Placental pericyte (primary cell): ENCODE data around the gene FBXL17. TPM values are rescaled to one million over a fixed set of nuclear protein-coding genes. Genes with fewer than 3 reads are reported as not detected.

Experiments used
- small RNA-seq: library from RNA; depleted of rRNA; stranded (forward); fragments of <200 nt; gene quantifications from one replicate; pipeline ENCODE3, GENCODE V24; 2012; ENCODE audit warnings: low replicate concordance
- total RNA-seq: library from RNA; depleted of rRNA; stranded (reverse); fragments of >200 nt; gene quantifications from 2 replicates; pipeline ENCODE4 v1.2.3, GENCODE V29; 2012

The FBXL17 gene
- 8.3 and 19.0 TPM in 2 replicates for total RNA-seq

GRCh38 chr5:108381954-108382783 lies at the start of gene FBXL17:
TSS of gene FBXL17 (minus strand) at chr5:108382098.

Small RNAs within 50 kb of the gene (small RNA-seq; reads per million reads assigned to genes)
- gene RN7SKP122 = not detected
